Measurements from ENCODE around the gene OR10W1.

Gene OR10W1

DNA sequence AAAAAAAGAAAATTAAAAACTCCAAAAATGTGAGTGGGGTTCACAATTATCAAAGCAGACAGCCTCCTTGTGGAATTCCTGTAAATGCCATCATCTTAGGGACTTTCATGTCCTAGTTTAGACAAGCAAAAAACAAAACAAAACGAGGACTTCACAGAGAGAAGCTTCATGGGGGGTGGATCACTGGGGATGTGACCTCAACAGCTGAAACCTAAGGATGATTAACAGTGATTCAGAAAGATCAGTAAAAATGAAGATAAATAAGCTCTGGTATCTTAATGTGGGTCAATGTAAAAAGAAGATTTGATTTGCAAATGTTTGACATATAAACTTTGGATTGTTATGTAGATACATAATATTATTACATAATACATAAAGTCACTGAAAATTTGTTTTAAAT, 8.1 kb upstream of the OR10W1 start:
- POLR2A ChIA-PET: no interaction called here
- Histone ChIP-seq H3K9me3 (ENCODE audit: control insufficient read depth, insufficient read depth, low read depth, low read length) (no peaks in the 10 kb centered on the region), H3K27ac (ENCODE audit: extremely low read depth, low read depth, low read length) (no peak overlapping the region), H3K4me1 (ENCODE audit: control insufficient read depth, insufficient read depth, low read length) (no peaks in the 10 kb centered on the region), H3K4me3 (ENCODE audit: low read depth, low read length) (no peak overlapping the region), H3K36me3 (ENCODE audit: control insufficient read depth in 2 of 2, insufficient read depth in 1 of 2, low read length in 2 of 2) (no peaks in the 10 kb centered on the region)
- TF ChIP-seq, protein P1, sequence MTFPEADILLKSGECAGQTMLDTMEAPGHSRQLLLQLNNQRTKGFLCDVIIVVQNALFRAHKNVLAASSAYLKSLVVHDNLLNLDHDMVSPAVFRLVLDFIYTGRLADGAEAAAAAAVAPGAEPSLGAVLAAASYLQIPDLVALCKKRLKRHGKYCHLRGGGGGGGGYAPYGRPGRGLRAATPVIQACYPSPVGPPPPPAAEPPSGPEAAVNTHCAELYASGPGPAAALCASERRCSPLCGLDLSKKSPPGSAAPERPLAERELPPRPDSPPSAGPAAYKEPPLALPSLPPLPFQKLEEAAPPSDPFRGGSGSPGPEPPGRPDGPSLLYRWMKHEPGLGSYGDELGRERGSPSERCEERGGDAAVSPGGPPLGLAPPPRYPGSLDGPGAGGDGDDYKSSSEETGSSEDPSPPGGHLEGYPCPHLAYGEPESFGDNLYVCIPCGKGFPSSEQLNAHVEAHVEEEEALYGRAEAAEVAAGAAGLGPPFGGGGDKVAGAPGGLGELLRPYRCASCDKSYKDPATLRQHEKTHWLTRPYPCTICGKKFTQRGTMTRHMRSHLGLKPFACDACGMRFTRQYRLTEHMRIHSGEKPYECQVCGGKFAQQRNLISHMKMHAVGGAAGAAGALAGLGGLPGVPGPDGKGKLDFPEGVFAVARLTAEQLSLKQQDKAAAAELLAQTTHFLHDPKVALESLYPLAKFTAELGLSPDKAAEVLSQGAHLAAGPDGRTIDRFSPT (tag by site-specific recombination; IDR thresholded peaks at IDR 0.05): no peak
- TF ChIP-seq KLF8 (tag by site-specific recombination; IDR thresholded peaks at IDR 0.05): no peak
- no peak for TF ChIP-seq ZNF146 (tag by site-specific recombination; IDR thresholded peaks at IDR 0.05)
- TF ChIP-seq KLF9 (tag by site-specific recombination; IDR thresholded peaks at IDR 0.05; ENCODE audit: low read depth): no peak
- TF ChIP-seq ZNF138 (tag by site-specific recombination; IDR thresholded peaks at IDR 0.05; ENCODE audit: borderline replicate concordance): no peak
- TF ChIP-seq, protein P2, sequence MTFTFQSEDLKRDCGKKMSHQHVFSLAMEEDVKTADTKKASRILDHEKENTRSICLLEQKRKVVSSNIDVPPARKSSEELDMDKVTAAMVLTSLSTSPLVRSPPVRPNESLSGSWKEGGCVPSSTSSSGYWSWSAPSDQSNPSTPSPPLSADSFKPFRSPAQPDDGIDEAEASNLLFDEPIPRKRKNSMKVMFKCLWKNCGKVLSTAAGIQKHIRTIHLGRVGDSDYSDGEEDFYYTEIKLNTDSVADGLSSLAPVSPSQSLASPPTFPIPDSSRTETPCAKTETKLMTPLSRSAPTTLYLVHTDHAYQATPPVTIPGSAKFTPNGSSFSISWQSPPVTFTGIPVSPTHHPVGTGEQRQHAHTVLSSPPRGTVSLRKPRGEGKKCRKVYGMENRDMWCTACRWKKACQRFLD (tag by site-specific recombination; IDR thresholded peaks at IDR 0.05): no peak
- TF ChIP-seq, protein P3, sequence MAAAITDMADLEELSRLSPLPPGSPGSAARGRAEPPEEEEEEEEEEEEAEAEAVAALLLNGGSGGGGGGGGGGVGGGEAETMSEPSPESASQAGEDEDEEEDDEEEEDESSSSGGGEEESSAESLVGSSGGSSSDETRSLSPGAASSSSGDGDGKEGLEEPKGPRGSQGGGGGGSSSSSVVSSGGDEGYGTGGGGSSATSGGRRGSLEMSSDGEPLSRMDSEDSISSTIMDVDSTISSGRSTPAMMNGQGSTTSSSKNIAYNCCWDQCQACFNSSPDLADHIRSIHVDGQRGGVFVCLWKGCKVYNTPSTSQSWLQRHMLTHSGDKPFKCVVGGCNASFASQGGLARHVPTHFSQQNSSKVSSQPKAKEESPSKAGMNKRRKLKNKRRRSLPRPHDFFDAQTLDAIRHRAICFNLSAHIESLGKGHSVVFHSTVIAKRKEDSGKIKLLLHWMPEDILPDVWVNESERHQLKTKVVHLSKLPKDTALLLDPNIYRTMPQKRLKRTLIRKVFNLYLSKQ (tag by site-specific recombination; IDR thresholded peaks at IDR 0.05; ENCODE audit: borderline replicate concordance): no peak
- TF ChIP-seq ZNF701 (tag by site-specific recombination; IDR thresholded peaks at IDR 0.05): no peak
- no peak for TF ChIP-seq HOXD13 (CRISPR knock-in tag; IDR thresholded peaks at IDR 0.05; ENCODE audit: borderline replicate concordance)
- TF ChIP-seq, protein P4, sequence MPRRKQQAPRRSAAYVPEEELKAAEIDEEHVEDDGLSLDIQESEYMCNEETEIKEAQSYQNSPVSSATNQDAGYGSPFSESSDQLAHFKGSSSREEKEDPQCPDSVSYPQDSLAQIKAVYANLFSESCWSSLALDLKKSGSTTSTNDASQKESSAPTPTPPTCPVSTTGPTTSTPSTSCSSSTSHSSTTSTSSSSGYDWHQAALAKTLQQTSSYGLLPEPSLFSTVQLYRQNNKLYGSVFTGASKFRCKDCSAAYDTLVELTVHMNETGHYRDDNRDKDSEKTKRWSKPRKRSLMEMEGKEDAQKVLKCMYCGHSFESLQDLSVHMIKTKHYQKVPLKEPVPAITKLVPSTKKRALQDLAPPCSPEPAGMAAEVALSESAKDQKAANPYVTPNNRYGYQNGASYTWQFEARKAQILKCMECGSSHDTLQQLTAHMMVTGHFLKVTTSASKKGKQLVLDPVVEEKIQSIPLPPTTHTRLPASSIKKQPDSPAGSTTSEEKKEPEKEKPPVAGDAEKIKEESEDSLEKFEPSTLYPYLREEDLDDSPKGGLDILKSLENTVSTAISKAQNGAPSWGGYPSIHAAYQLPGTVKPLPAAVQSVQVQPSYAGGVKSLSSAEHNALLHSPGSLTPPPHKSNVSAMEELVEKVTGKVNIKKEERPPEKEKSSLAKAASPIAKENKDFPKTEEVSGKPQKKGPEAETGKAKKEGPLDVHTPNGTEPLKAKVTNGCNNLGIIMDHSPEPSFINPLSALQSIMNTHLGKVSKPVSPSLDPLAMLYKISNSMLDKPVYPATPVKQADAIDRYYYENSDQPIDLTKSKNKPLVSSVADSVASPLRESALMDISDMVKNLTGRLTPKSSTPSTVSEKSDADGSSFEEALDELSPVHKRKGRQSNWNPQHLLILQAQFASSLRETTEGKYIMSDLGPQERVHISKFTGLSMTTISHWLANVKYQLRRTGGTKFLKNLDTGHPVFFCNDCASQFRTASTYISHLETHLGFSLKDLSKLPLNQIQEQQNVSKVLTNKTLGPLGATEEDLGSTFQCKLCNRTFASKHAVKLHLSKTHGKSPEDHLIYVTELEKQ (tag by site-specific recombination; IDR thresholded peaks at IDR 0.05; ENCODE audit: borderline replicate concordance): no peak
- TF ChIP-seq ZNF514 (tag by site-specific recombination; IDR thresholded peaks at IDR 0.05): no peak
- TF ChIP-seq, protein P5, sequence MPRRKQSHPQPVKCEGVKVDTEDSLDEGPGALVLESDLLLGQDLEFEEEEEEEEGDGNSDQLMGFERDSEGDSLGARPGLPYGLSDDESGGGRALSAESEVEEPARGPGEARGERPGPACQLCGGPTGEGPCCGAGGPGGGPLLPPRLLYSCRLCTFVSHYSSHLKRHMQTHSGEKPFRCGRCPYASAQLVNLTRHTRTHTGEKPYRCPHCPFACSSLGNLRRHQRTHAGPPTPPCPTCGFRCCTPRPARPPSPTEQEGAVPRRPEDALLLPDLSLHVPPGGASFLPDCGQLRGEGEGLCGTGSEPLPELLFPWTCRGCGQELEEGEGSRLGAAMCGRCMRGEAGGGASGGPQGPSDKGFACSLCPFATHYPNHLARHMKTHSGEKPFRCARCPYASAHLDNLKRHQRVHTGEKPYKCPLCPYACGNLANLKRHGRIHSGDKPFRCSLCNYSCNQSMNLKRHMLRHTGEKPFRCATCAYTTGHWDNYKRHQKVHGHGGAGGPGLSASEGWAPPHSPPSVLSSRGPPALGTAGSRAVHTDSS (tag by site-specific recombination; IDR thresholded peaks at IDR 0.05): no peak
- TF ChIP-seq ZSCAN30 (tag by site-specific recombination; IDR thresholded peaks at IDR 0.05): no peak
- no peak for TF ChIP-seq ZNF221 (tag by site-specific recombination; IDR thresholded peaks at IDR 0.05; ENCODE audit: borderline replicate concordance)
- no peak for TF ChIP-seq REPIN1 (tag by site-specific recombination; IDR thresholded peaks at IDR 0.05; ENCODE audit: low read depth)
- TF ChIP-seq, protein P6, sequence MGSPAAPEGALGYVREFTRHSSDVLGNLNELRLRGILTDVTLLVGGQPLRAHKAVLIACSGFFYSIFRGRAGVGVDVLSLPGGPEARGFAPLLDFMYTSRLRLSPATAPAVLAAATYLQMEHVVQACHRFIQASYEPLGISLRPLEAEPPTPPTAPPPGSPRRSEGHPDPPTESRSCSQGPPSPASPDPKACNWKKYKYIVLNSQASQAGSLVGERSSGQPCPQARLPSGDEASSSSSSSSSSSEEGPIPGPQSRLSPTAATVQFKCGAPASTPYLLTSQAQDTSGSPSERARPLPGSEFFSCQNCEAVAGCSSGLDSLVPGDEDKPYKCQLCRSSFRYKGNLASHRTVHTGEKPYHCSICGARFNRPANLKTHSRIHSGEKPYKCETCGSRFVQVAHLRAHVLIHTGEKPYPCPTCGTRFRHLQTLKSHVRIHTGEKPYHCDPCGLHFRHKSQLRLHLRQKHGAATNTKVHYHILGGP (tag by site-specific recombination; IDR thresholded peaks at IDR 0.05): no peak
- CTCF ChIA-PET: no interaction called here

Measured in HEK293 (cell line).